T-helper 9 cell (primary cell): ENCODE results near the gene AGER.

Experiments
- DNase-seq: peaks from one replicate; pipeline ENCODE4 v3.0.0-alpha.2; 2020

The AGER gene

GRCh38 chr6:32167761-32168262 is 16.2 kb downstream of the AGER start:
- DNase-seq = no peak

GRCh38 chr6:32167154-32167760 is 16.8 kb downstream of the AGER start:
- no peak for DNase-seq

GRCh38 chr6:32166411-32167061 is 17.5 kb downstream of the AGER start:
- DNase-seq = no peak

- no peak for DNase-seq
These were observed 19.8 kb downstream of the AGER start, which contains the start of gene EGFL8 for GRCh38 chr6:32164295-32164694. Gene EGFL8, plus strand, starts transcription at chr6:32164595. Its CDS starts 1,571 bp downstream, at chr6:32166166.

GRCh38 chr6:32163559-32164258 is 20.3 kb downstream of the AGER start:
- DNase-seq = no peak

- no peak for DNase-seq
These were observed 26.0 kb downstream of the AGER start for GRCh38 chr6:32158052-32158451.

- DNase-seq = no peak
These were observed 27.2 kb downstream of the AGER start for GRCh38 chr6:32156891-32157290.

GRCh38 chr6:32154514-32155161 is 29.4 kb downstream of the AGER start:
- peak; percentile 46 for DNase-seq

GRCh38 chr6:32153564-32154513 is 30.2 kb downstream of the AGER start, which contains the start of gene PPT2:
Gene PPT2, plus strand, starts transcription at chr6:32154141. Its CDS starts 454 bp downstream, at chr6:32154595.
- DNase-seq = peak; percentile 49

GRCh38 chr6:32152769-32153563 is 31.1 kb downstream of the AGER start:
- DNase-seq = no peak

GRCh38 chr6:32151863-32152768 is 31.9 kb downstream of the AGER start, which contains the start of gene PRRT1:
Gene PRRT1, minus strand, starts transcription at chr6:32151939. Its CDS starts 112 bp downstream, at chr6:32151827.
- DNase-seq = no peak

GRCh38 chr6:32151181-32151862 is 32.7 kb downstream of the AGER start:
- no peak for DNase-seq

GRCh38 chr6:32149932-32150870 is 33.9 kb downstream of the AGER start:
- no peak for DNase-seq

- no peak for DNase-seq
These were observed 34.8 kb downstream of the AGER start for GRCh38 chr6:32149092-32149755.

- peak; percentile 57 for DNase-seq
These were observed 35.6 kb downstream of the AGER start for GRCh38 chr6:32148289-32149091.

GRCh38 chr6:32147401-32148132 is 36.5 kb downstream of the AGER start:
- DNase-seq = no peak
